Prostate gland (tissue), 2 donors: ENCODE data around the gene MRPL49.

ENCODE experiments used
- CTCF ChIP-seq, 4 experiments: fragments of 200-600 bp in 2 of 4; fragments of 450-650 bp in 2 of 4; sonication (generic) in 2 of 4; IDR thresholded peaks; 1 replicate in 3 of 4; 2 replicates in 1 of 4; pipeline ENCODE4 v1.5.1; 2016 to 2019; ENCODE audit warnings: antibody characterized with exemption in 4 of 4, mild to moderate bottlenecking in 2 of 4, moderate library complexity in 2 of 4
- POLR2AphosphoS5 ChIP-seq: sonication (generic); formaldehyde crosslinking; IDR thresholded peaks from one replicate; pipeline ENCODE4 v1.6.1; 2017; ENCODE audit warnings: antibody characterized with exemption

DNA sequence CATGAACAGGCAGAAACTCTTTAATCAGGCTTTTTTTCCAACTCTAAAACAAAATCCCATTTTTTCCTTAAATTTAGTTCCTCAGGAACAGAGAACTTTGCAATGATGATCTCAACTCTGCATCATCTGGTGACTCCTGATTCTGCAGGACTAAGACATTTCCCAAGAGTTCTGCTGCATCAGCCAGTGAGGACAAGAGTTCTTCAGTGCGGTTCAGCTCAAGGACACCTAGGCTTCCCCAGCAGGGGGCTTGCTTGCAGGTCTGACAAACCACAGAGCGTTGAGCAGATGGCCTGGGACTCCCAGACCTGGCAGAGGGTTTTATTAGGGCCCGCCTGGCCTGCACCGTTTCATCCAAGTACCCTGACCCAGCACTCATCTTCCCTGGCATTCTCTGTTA, 44.7 kb upstream of the MRPL49 start:
- TF ChIP-seq CTCF (IDR thresholded peaks at IDR 0.05) (no peak), POLR2AphosphoS5 (no peak)
